ENCODE results near the gene LIPT2.

DNA sequence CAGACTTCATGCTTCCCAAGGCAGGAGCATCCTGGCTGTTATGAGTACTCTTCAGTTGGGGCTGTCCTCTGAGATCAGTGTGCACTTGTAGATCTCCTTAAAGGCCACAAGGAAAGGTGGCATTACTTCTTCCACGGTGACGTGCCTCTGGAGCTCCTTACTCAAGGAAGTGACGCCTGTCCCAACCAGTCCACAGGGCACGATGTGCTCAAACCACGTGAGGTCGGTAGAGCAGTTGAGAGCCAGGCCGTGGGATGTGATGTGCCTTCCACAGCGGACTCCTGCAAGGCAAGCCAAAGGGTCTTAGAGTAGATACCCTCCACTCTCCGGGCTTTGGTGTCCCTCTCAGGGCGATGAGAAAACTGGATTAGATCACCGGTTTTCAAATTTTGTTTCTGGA is 1.4 kb downstream of the LIPT2 start:
- TF ChIP-seq, protein P1, sequence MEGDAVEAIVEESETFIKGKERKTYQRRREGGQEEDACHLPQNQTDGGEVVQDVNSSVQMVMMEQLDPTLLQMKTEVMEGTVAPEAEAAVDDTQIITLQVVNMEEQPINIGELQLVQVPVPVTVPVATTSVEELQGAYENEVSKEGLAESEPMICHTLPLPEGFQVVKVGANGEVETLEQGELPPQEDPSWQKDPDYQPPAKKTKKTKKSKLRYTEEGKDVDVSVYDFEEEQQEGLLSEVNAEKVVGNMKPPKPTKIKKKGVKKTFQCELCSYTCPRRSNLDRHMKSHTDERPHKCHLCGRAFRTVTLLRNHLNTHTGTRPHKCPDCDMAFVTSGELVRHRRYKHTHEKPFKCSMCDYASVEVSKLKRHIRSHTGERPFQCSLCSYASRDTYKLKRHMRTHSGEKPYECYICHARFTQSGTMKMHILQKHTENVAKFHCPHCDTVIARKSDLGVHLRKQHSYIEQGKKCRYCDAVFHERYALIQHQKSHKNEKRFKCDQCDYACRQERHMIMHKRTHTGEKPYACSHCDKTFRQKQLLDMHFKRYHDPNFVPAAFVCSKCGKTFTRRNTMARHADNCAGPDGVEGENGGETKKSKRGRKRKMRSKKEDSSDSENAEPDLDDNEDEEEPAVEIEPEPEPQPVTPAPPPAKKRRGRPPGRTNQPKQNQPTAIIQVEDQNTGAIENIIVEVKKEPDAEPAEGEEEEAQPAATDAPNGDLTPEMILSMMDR (IDR thresholded peaks at IDR 0.05): no peak
- TF ChIP-seq POLR2A (IDR thresholded peaks at IDR 0.05): no peak
